ENCODE data around the gene PRKAR1B. TPM values are rescaled to one million over a fixed set of nuclear protein-coding genes. Genes with fewer than 3 reads are reported as not detected.

PRKAR1B gene
- total RNA-seq, 1 experiment from 2014 or later = 27.2 TPM

GRCh38 chr7:568031-568951 is 158.8 kb downstream of the PRKAR1B start:
- ChIA-PET CTCF (no interaction called here), POLR2A (ENCODE audit: low non-redundant PET) (no interaction called here)
- intact Hi-C loops (cut with micrococcal nuclease; ENCODE audit: unreplicated experiment) = no loop called here
- no peak for TF ChIP-seq EZH2 (IDR thresholded peaks at IDR 0.05; ENCODE audit: borderline replicate concordance, low read depth, low read length, poor library complexity, severe bottlenecking)
- no peak for TF ChIP-seq CTCF (conservative IDR thresholded peaks at IDR 0.05; ENCODE audit: low read depth, low read length)
- no peaks in the 10 kb centered on the region for H3K27me3 ChIP-seq (replicated peaks; ENCODE audit: insufficient read depth, low read depth, low read length, poor library complexity)
- H3K4me3 ChIP-seq (ENCODE audit: low read depth, low read length, poor library complexity, severe bottlenecking) = no peak overlapping the region
- H3K4me1 ChIP-seq (ENCODE audit: insufficient read depth, low read length, poor library complexity, severe bottlenecking) = no peaks in the 10 kb centered on the region
- no peaks in the 10 kb centered on the region for H3K9me3 ChIP-seq (ENCODE audit: low read depth, low read length, poor library complexity, severe bottlenecking)
- no peaks in the 10 kb centered on the region for H3K36me3 ChIP-seq (ENCODE audit: insufficient read depth, low read length, poor library complexity, severe bottlenecking)
- no peak overlapping the region for H3K27ac ChIP-seq (ENCODE audit: low read depth, low read length, poor library complexity, severe bottlenecking)
- no peak for DNase-seq (ENCODE audit: low spot score)
- BruUV-seq (replicated peaks) = no TSS peak

- no peaks in the 10 kb centered on the region for H3K9me3 ChIP-seq (ENCODE audit: low read depth, low read length, poor library complexity, severe bottlenecking)
- ChIA-PET POLR2A (ENCODE audit: low non-redundant PET) (no interaction called here), CTCF (no interaction called here)
- H3K27ac ChIP-seq (ENCODE audit: low read depth, low read length, poor library complexity, severe bottlenecking) = no peak overlapping the region
- no peaks in the 10 kb centered on the region for H3K27me3 ChIP-seq (replicated peaks; ENCODE audit: insufficient read depth, low read depth, low read length, poor library complexity)
- no peak for TF ChIP-seq EZH2 (IDR thresholded peaks at IDR 0.05; ENCODE audit: borderline replicate concordance, low read depth, low read length, poor library complexity, severe bottlenecking)
- TF ChIP-seq CTCF (conservative IDR thresholded peaks at IDR 0.05; ENCODE audit: low read depth, low read length) = no peak
- intact Hi-C loops (cut with micrococcal nuclease; ENCODE audit: unreplicated experiment) = no loop called here
- H3K4me3 ChIP-seq (ENCODE audit: low read depth, low read length, poor library complexity, severe bottlenecking) = no peak overlapping the region
- H3K36me3 ChIP-seq (ENCODE audit: insufficient read depth, low read length, poor library complexity, severe bottlenecking) = no peaks in the 10 kb centered on the region
- no peak for DNase-seq (ENCODE audit: low spot score)
- no TSS peak for BruUV-seq (replicated peaks)
- H3K4me1 ChIP-seq (ENCODE audit: insufficient read depth, low read length, poor library complexity, severe bottlenecking) = no peaks in the 10 kb centered on the region
Measured at GRCh38 chr7:567305-567883, 159.7 kb downstream of the PRKAR1B start.

- Histone ChIP-seq H3K4me3 (ENCODE audit: low read depth, low read length, poor library complexity, severe bottlenecking) (no peak overlapping the region), H3K27ac (ENCODE audit: low read depth, low read length, poor library complexity, severe bottlenecking) (no peak overlapping the region), H3K36me3 (ENCODE audit: insufficient read depth, low read length, poor library complexity, severe bottlenecking) (no peaks in the 10 kb centered on the region), H3K27me3 (replicated peaks; ENCODE audit: insufficient read depth, low read depth, low read length, poor library complexity) (no peaks in the 10 kb centered on the region), H3K4me1 (ENCODE audit: insufficient read depth, low read length, poor library complexity, severe bottlenecking) (no peaks in the 10 kb centered on the region), H3K9me3 (ENCODE audit: low read depth, low read length, poor library complexity, severe bottlenecking) (no peaks in the 10 kb centered on the region)
- TF ChIP-seq EZH2 (IDR thresholded peaks at IDR 0.05; ENCODE audit: borderline replicate concordance, low read depth, low read length, poor library complexity, severe bottlenecking) = no peak
- no peak for TF ChIP-seq CTCF (conservative IDR thresholded peaks at IDR 0.05; ENCODE audit: low read depth, low read length)
- no TSS peak for BruUV-seq (replicated peaks)
- ChIA-PET CTCF (no interaction called here), POLR2A (ENCODE audit: low non-redundant PET) (no interaction called here)
- intact Hi-C loops (cut with micrococcal nuclease; ENCODE audit: unreplicated experiment) = no loop called here
- DNase-seq (ENCODE audit: low spot score) = no peak
Measured at GRCh38 chr7:566100-566499, 161.0 kb downstream of the PRKAR1B start.

Measured in A673 (cell line).